Gastrocnemius medialis (tissue), 4 donors: ENCODE measurements around the gene SMYD2. TPM values are rescaled to one million over a fixed set of nuclear protein-coding genes. Genes with fewer than 3 reads are reported as not detected.

Experiments used
- ATAC-seq, 2 donors: fragments of 150-250 bp; one replicate each; pipeline ENCODE4 v1.9.1; 2016
- DNase-seq, 2 donors: peaks; one replicate each; pipeline ENCODE4 v3.0.0-alpha.2; 2019
- H3K27ac ChIP-seq, 4 donors: fragments of 200-600 bp; sonication (generic); 1 replicate in 1 of 4; 2 replicates in 3 of 4; pipeline ENCODE4 v1.5.1; 2016 to 2018; ENCODE audit warnings: mild to moderate bottlenecking in 2 of 4, moderate library complexity in 1 of 4
- H3K27me3 ChIP-seq, 3 donors: fragments of 200-600 bp; sonication (generic) in 2 of 3; 1 replicate in 1 of 3; 2 replicates in 2 of 3; pipeline versions ENCODE4 v1.5.1 to v1.6.0; 2016 to 2019; ENCODE audit warnings: mild to moderate bottlenecking in 1 of 3, moderate library complexity in 1 of 3
- H3K36me3 ChIP-seq, 2 donors: fragments of 200-600 bp; sonication (generic) in 1 of 2; one replicate each; pipeline ENCODE4 v1.5.1; 2017 to 2018
- H3K4me1 ChIP-seq, 2 donors: fragments of 200-600 bp; sonication (generic) in 1 of 2; one replicate each; pipeline ENCODE4 v1.5.1; 2016 to 2017; ENCODE audit warnings: mild to moderate bottlenecking in 2 of 2
- H3K4me3 ChIP-seq, 4 donors: fragments of 200-600 bp; sonication (generic) in 3 of 4; 1 replicate in 1 of 4; 2 replicates in 3 of 4; pipeline ENCODE4 v1.5.1; 2016 to 2019; ENCODE audit warnings: mild to moderate bottlenecking in 2 of 4
- H3K9me3 ChIP-seq, 3 donors: fragments of 200-600 bp; sonication (generic) in 2 of 3; 1 replicate in 1 of 3; 2 replicates in 2 of 3; pipeline ENCODE4 v1.5.1; 2016 to 2019
- POLR2A ChIP-seq, 2 donors: fragments of 450-650 bp; IDR thresholded peaks; one replicate each; pipeline ENCODE4 v1.6.1; 2017; ENCODE audit warnings: antibody characterized with exemption in 2 of 2, mild to moderate bottlenecking in 2 of 2, moderate library complexity in 2 of 2
- in situ Hi-C, 4 donors: fragments of 200-750 bp; cut with MboI; loops; one replicate each; pipeline versions ENCODE4 v1.15.0 to v1.8.0; 2017; ENCODE audit warnings: low sequenced_read_pairs in 4 of 4
- intact Hi-C: fragments of 100-400 bp; cut with DNase I; formaldehyde crosslinking; loops from one replicate; pipeline ENCODE4 v1.15.1; 2023; ENCODE audit warnings: low total_unique reads
- total RNA-seq, 4 donors: library from RNA; depleted of rRNA; stranded (reverse); fragments of >200 nt; gene quantifications; one replicate each; pipeline versions ENCODE4 v1.1.0 to v1.2.3, GENCODE V29; 2016
- TF ChIP-seq, protein P1 (sequence below), 5 experiments: fragments of 450-650 bp in 3 of 5; fragments of 200-600 bp in 2 of 5; sonication (generic) in 2 of 5; IDR thresholded peaks in 4 of 5; conservative IDR thresholded peaks in 1 of 5; 1 replicate in 4 of 5; 2 replicates in 1 of 5; pipeline ENCODE4 v1.5.1; 2016 to 2019; ENCODE audit warnings: antibody characterized with exemption in 5 of 5, mild to moderate bottlenecking in 3 of 5, moderate library complexity in 3 of 5

SMYD2 gene
- total RNA-seq, 4 donors from 2014 or later: 57.2 to 112 (median 80.4) TPM

DNA sequence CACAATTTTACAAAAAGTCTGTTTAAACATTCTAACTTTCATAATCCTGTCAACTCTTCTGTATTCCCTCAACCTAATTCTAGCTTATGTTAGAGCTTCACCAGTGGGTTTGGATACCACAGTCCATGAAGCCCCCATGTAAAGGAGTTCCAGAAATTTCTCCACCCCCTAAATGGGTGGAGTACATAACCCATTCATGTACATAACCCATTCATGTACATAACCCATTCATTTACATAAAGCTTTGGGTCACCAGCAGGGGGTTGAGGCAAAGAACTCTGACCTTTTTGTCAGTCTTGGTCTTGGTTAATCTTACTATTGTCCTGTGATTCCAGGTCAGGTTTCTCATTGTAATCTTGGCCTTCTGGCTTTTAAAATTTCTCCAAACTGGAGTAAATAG lies 61.6 kb downstream of the SMYD2 start:
- TF ChIP-seq, protein P1, sequence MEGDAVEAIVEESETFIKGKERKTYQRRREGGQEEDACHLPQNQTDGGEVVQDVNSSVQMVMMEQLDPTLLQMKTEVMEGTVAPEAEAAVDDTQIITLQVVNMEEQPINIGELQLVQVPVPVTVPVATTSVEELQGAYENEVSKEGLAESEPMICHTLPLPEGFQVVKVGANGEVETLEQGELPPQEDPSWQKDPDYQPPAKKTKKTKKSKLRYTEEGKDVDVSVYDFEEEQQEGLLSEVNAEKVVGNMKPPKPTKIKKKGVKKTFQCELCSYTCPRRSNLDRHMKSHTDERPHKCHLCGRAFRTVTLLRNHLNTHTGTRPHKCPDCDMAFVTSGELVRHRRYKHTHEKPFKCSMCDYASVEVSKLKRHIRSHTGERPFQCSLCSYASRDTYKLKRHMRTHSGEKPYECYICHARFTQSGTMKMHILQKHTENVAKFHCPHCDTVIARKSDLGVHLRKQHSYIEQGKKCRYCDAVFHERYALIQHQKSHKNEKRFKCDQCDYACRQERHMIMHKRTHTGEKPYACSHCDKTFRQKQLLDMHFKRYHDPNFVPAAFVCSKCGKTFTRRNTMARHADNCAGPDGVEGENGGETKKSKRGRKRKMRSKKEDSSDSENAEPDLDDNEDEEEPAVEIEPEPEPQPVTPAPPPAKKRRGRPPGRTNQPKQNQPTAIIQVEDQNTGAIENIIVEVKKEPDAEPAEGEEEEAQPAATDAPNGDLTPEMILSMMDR (IDR thresholded peaks at IDR 0.05 in 4 of 5, conservative IDR thresholded peaks at IDR 0.05 in 1 of 5): no peak
- no peak for TF ChIP-seq POLR2A (IDR thresholded peaks at IDR 0.05)
- Histone ChIP-seq H3K4me1 (peaks cover 15 to 24% of the 10 kb centered on the region in 2 donors), H3K4me3 (no peak overlapping the region), H3K27me3 (no peaks in the 10 kb centered on the region), H3K36me3 (peaks cover 0 to 11% of the 10 kb centered on the region in 2 donors), H3K9me3 (no peaks in the 10 kb centered on the region), H3K27ac (no peak overlapping the region)
- in situ Hi-C loops (no loop called here), intact Hi-C loops (no loop called here)
- ATAC-seq: no peak
- no peak for DNase-seq

DNA sequence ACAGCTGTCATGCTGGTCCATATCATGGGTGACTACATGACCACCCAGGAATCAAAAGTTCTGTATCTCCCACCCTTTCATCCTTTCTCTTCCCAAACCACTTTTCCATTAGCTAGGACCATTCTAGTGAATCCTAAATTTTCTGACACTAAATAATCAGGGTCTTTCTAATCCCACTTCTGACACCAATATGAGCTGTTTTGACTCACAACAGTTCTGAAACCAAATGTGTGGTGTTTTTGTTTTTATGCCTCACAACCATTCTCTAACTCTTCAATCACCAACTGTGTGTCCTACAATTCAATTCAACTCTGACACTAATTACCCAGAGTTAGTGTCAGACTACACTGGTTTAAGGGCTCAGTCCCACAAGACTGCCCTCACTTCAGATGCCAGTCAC lies 63.9 kb downstream of the SMYD2 start:
- no peak overlapping the region for H3K4me3 ChIP-seq

DNA sequence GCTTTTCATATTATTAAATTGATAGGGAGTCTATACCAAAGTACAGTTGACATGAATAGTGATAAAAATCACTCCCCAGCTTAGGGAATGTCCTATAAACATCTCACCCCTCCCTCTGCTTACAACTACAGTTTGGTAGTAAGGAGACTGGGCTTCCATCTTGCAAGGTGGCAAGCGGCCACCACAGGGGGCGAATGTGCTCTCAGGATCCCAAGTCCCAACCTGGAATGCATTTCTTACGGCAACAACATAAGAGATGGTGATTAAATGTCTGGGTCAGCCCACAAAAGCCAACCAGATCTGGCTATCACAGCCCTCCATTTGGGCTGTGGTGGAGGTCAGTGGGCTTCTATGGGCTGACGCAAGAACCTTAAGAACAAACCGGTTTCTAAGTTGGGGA lies 68.0 kb downstream of the SMYD2 start:
- DNase-seq: no peak
- intact Hi-C loops (no loop called here), in situ Hi-C loops (no loop called here)
- Histone ChIP-seq H3K4me3 (no peak overlapping the region), H3K4me1 (peaks cover 8 to 21% of the 10 kb centered on the region in 2 donors), H3K36me3 (peaks cover 0 to 19% of the 10 kb centered on the region in 2 donors), H3K9me3 (no peaks in the 10 kb centered on the region), H3K27ac (no peak overlapping the region), H3K27me3 (no peaks in the 10 kb centered on the region)
- ATAC-seq: no peak
- TF ChIP-seq, protein P1 (IDR thresholded peaks at IDR 0.05 in 4 of 5, conservative IDR thresholded peaks at IDR 0.05 in 1 of 5): no peak
- TF ChIP-seq POLR2A (IDR thresholded peaks at IDR 0.05): no peak

More for the DNA sequence above, 63.9 kb downstream of the SMYD2 start:
- Histone ChIP-seq H3K36me3 (peaks cover 0 to 19% of the 10 kb centered on the region in 2 donors), H3K27me3 (no peaks in the 10 kb centered on the region), H3K9me3 (no peaks in the 10 kb centered on the region), H3K27ac (no peak overlapping the region), H3K4me1 (peaks cover 0 to 8% of the 10 kb centered on the region in 2 donors)
- no peak for ATAC-seq
- no peak for TF ChIP-seq POLR2A (IDR thresholded peaks at IDR 0.05)
- TF ChIP-seq, protein P1 (IDR thresholded peaks at IDR 0.05 in 4 of 5, conservative IDR thresholded peaks at IDR 0.05 in 1 of 5): no peak
- intact Hi-C loops: no loop called here
- in situ Hi-C loops: no loop called here
- no peak for DNase-seq

DNA sequence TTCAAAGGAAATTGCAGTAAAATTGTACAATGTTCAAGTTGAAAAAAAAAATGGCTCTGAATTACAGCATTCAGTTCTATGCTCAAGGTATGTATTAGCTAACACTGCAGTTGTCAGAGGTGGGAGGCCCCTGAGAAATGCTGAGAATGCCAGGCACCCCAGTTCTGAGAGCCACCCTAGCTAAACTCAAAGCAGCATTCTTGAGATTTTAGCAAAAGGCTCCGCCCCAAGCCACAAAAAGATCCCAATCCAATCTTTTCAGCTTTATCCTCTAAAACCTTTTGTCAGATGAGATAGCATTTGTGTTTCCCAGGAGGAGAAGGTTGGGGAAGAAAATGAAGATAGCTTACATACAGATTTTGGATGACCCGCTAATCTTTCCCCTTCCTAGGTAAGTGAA lies 68.8 kb downstream of the SMYD2 start:
- no peaks in the 10 kb centered on the region for H3K27me3 ChIP-seq
- no peak overlapping the region for H3K27ac ChIP-seq
- in situ Hi-C loops: no loop called here
- ATAC-seq: no peak
- H3K36me3 ChIP-seq: peaks cover 0 to 18% of the 10 kb centered on the region in 2 donors
- intact Hi-C loops: no loop called here
- peaks cover 8 to 21% of the 10 kb centered on the region in 2 donors for H3K4me1 ChIP-seq
- H3K4me3 ChIP-seq: no peak overlapping the region
- DNase-seq: no peak
- H3K9me3 ChIP-seq: no peaks in the 10 kb centered on the region
- no peak for TF ChIP-seq POLR2A (IDR thresholded peaks at IDR 0.05)
- TF ChIP-seq, protein P1 (IDR thresholded peaks at IDR 0.05 in 4 of 5, conservative IDR thresholded peaks at IDR 0.05 in 1 of 5): no peak
